Renal cortex interstitium (tissue), 11 donors: ENCODE data around the gene ACTN1. TPM values are rescaled to one million over a fixed set of nuclear protein-coding genes. Genes with fewer than 3 reads are reported as not detected.
"Not testable (repeated sequence)": the region's sequence is repeated elsewhere in the genome, so short reads cannot be mapped to it uniquely, and the experiment has no call there.

Experiments used
- DNase-seq, 11 donors: peaks; one replicate each; pipeline ENCODE4 v3.0.0-alpha.2; 2013; ENCODE audit warnings: low read depth in 9 of 11, low spot score in 4 of 11; ENCODE audit errors: extremely low read depth in 1 of 11
- polyA plus RNA-seq, 3 donors: library from polyadenylated mRNA; unstranded; fragments of 120-200 nt; gene quantifications; one replicate each; pipeline ENCODE4 v1.2.1, GENCODE V29; 2013; ENCODE audit not compliant: insufficient read length in 3 of 3

The ACTN1 gene
- polyA plus RNA-seq, 3 donors: 70.8 to 79.7 (median 71.4) TPM

DNA sequence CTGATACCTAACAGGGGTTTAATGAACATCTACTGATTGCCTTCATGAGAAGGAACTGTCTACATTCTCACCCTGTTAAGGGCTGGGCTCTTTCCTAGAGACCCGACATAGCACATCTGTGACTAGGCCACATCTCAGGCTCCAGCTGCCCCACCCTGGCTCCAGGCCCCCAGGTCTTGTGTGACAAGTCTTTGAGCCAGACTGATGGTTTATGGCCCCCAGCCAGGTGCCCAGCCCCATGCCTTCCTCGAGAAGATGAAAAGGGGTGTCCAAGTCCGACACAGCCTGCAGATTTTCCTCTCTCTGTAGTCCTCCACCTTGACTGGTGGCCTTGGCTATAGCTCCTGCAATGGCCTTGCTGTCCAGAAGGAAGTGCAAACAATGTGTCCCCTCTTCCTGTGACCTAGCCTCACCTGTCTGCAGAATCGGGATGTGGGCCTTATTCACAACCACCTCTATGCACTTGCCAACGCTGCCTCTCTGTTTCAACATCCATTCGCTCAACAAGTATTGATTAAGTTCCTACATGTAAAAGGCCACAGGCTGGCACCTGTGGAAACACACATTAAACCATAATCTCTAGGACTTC, 4.2 kb downstream of the ACTN1 start:
- no peak for DNase-seq

DNA sequence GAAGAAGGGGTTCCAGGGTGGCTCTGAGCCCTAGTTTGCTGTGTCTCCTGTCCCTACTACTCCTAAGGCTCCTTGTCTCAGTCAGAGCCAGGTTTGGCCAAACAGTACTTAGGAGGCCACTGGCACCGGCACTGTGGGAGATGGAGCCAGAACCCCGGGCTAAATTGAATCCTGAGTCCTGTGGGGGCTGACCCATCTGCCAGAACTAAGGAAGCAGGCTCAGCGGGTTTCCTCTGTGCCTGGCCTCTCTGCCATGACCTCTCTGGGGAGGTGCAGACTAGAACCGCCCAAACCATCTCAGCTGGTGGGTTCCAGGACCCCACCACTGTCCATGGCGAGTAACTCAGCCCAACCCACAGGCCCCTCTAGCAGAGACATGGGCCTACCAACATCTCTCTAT, 5.5 kb downstream of the ACTN1 start:
- no peak for DNase-seq

DNA sequence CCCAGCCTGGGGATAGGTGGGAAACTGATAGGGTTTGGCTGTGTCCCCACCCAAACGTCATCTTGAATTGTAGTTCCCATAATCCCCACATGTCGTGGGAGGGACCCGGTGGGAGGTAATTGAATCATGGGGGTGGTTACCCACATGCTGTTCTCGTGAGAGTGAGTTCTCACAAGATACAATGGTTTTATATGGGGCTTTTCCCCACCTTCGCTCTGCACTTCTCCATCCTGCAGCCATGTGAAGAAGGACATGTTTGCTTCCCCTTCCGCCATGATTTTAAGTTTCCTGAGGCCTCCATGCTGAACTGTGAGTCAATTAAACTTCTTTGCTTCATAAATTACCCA, 5.9 kb downstream of the ACTN1 start:
- not testable (repeated sequence) for DNase-seq

GRCh38 chr14:68972507-68973218, 6.4 kb downstream of the ACTN1 start:
- no peak for DNase-seq

- DNase-seq: no peak
Observed at GRCh38 chr14:68971411-68972035, 7.6 kb downstream of the ACTN1 start.

DNA sequence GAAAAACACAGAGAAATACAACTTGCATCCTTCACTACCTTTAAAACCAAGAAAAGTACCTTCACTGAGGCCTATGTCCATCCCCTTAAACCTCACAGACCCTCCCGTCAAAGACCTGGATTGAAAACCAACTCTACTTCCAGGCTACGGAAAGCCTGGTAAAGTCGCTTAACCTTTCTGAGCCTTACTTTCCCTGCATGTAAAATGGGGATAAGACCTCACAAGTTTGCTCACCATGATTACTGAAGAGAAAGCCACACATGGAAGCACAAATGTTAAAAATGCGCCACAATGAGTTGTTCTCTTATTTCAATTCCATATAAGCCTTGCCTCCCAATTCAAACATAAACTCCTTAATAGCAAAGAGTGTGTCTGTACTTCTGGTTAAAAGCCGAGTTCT, 8.4 kb downstream of the ACTN1 start:
- no peak for DNase-seq

DNA sequence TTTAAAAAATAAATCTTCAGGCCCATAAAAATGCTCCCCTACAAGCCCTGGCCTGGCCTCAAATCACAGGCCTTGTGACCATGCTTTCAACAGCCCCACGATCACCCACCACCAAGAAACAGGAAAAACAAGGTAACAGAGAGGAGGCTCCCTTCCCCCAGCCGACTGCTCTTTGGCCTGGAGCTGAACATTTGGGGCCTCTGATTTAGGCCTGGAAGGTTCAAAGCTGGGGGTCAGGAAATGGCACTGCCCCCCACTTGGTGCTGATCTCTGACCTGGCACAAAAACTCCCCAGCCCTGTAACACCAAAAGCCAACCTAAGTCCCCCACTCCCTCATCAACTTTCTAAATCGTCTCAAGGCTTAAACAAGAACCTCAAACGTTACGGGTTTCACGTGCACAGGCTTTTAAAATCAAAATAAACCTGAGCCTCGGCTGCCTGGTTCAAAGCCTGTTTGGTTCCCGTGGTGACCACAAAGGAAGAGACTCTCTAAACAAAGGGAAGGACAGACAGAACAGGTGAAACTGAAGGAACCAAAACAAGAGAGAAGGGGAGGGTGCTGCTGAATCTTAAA, 9.0 kb downstream of the ACTN1 start:
- no peak for DNase-seq

- no peak for DNase-seq
Observed at GRCh38 chr14:68969278-68970033, 9.6 kb downstream of the ACTN1 start.

- no peak for DNase-seq
Observed at GRCh38 chr14:68968721-68969120, 10.4 kb downstream of the ACTN1 start.

DNA sequence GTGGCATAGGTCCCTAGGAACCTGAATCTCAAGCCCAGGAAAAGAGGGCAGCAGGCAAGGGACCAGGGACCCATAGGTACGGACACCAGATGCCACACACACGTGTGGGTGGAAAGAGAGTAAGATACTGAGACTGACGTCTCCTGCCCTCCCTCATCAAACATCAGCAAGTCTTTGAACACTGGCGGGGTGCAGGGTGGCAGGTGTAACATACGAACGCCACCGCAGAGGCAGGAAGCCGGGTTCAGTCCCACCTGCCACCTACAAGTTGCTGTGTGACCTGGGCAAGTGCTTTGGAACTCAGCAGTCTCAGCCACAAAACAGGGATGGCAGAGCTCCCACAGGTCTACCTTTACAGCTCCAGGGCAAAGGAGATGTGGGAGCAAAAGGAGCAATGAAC, 11.1 kb downstream of the ACTN1 start:
- no peak for DNase-seq

DNA sequence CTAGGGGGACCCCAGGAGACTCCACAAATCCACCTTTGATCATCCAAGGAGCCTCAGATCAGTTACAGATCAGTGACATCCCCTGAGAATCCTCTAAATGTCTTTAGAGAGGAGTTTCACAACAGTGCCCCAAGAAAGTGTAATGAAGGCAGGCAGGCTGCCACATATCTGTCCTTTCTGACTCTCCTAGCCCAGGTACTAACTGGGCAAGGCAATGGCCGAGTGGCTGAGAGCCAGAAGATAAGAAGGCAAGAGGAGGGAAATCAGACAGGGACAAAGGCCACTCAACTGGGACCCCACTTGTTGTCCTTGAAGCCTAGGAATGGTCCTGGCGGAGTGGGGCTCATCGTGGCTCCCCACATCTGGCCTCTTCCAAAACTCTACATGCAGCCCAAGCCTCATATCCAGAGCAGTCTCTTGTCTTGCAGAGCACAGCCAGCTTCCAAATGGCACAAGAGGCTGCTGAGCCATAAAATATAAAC, 11.6 kb downstream of the ACTN1 start:
- DNase-seq: no peak

GRCh38 chr14:68966872-68967301, 12.2 kb downstream of the ACTN1 start:
- no peak for DNase-seq

- no peak for DNase-seq
Observed at GRCh38 chr14:68965261-68965761, 13.8 kb downstream of the ACTN1 start.

- DNase-seq: peak in 2 of 11 donors; percentile 61 to 71
Observed at GRCh38 chr14:68964300-68965093, 14.6 kb downstream of the ACTN1 start.

- DNase-seq: no peak
Observed at GRCh38 chr14:68962681-68963080, 16.4 kb downstream of the ACTN1 start.

DNA sequence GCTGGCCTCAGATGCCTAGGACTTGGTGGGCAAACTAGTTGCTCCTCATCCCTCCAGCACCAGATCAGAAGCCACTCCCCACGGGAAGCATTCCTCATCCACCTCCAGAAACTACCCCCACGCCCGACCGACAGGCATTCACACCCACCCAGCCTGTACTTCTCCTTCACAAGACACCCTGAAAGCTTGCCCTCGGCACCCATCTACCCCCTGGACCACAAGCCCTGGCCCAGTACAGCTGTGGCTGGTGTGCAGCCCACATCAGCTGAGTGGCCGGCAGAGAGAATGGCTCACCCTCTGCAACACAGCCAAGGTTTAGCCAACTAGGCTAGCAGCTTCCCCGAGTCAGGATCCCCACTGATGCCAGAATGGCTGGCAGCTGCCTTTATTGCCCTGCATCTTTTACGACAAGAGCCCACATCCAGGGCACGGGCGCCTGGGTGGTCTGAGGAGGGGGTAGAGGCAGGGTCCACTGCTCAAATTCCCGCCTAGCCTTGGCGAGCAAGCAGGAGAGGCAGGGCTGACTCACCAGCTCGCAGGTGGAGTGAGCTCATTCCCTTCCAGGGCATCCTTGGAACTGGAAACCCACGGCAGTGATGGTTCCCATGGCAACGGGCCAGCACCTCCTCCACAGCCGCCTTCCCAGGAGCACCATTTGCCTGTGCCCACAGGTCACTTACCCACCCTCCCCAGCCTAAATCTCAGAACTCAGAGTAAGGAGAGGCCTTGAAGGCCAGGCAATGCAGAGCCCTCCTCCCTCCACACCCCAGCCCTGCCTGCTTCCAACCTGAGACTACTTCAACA, 17.1 kb downstream of the ACTN1 start:
- peak in 3 of 11 donors; percentile 61 to 67 (median 65) for DNase-seq

GRCh38 chr14:68961361-68961760, 17.7 kb downstream of the ACTN1 start:
- DNase-seq: no peak

- DNase-seq: no peak
Observed at GRCh38 chr14:68960123-68960522, 19.0 kb downstream of the ACTN1 start.
